ENCODE measurements around the gene DEFB121.

- TF ChIP-seq CTCF (IDR thresholded peaks at IDR 0.05; ENCODE audit: low read length) (no peak), EZH2phosphoT487 (IDR thresholded peaks at IDR 0.05; ENCODE audit: low read length) (no peak)
Observed at GRCh38 chr20:31410011-31410410, 4.0 kb upstream of the DEFB121 start.

All from MM.1S (cell line).